COLO829 (cell line): ENCODE measurements around the gene LEO1.

Experiments used
- DNase-seq: peaks from one replicate; pipeline ENCODE4 v3.0.0; 2012; ENCODE audit warnings: low spot score

LEO1 gene

DNA sequence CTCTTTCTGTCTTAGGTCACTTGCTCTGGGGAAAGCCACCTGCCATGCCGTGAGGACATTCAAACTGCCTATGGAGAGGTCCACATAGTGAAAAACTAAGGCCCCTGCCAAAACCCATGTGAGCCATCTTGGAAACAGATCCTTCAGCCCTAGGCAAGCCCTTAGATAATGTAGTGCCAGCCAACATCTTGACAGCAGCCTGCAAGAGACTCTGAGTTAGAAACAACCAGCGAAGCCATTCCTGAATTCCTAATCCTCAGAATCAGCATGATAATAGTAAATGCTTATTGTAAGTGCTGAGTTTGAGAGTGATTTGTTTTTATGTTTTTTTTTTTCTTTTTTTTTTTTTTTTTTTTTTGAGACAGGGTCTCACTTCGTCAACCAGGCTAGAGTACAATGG, 40.6 kb downstream of the LEO1 start:
- no peak for DNase-seq

DNA sequence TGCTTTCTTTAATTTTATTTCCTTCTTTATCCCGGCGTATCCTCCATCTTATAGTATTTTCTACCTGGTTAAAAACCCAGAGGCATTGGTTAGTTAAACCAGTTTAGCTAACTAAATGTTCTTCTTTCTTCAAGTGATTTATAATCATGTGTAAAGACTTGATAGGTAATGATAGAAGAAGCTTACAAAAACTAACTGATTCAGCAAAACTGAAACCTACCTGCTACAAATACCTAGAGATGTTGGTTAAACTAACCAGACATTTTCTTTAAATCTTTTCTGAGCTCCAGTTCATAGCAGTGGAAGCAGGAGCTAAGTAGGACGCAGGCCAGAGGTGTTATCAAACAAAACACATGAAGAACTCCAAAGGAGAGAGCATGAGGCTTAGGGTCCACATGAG, 44.8 kb downstream of the LEO1 start:
- DNase-seq = no peak

GRCh38 chr15:51924156-51925068, 47.2 kb downstream of the LEO1 start:
- no peak for DNase-seq

- no peak for DNase-seq
These were observed 54.1 kb downstream of the LEO1 start for GRCh38 chr15:51917493-51917892.

DNA sequence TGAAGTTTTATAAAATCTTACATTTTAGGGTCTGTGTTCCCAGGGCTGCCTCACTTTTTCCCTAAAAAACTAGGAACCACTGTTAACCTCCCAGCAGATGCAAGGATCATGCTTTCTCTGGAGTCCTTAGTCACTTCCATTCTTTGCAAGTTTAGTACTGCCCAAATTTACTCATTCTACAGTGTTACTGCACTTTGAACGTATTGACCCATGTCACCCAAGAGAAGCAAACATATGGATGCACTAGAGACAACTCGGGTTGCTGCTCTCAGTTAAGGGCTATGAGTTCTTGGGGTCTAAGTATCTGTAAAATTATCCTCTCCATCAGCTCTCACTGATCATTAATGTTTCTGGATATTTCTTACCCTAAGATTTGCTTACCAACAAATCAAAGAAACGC, 59.0 kb downstream of the LEO1 start:
- no peak for DNase-seq

DNA sequence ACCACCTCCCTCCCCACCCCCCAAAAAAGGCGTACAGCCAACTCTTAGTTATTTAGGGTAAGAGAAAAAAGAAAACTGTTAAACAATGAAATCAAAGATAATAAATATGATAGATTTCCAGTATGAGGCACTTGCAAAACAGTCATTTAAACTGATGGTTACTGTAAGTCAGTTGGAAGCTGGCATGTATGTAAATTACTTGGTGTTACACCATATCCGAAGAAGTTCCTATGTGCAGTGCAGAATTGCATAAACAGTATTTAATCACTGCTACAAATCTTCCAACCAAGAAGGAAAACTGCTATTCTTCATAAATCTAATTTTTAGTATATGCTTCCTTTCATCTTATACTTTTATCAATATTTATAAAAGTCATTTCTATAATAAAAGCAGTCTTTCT, 62.0 kb downstream of the LEO1 start:
- no peak for DNase-seq

DNA sequence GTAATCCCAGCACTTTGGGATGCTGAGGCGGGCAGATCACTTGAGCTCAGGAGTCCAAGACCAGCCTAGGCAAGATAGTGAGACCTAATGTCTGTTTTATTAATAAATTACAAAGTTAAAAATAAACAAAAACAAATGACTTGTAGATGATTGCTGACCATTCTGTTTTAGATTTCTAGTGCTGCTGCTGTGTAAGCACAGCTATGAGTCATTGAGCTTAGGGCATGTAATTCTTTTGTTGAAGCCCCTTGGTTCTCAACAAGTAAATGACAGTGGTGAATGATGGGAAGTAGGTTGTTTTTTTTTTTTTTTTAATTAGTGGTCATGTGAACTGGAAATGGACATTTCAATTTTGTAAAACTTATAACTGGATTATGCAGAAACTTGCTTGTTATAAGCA, 63.3 kb downstream of the LEO1 start:
- DNase-seq = peak; percentile 6

DNA sequence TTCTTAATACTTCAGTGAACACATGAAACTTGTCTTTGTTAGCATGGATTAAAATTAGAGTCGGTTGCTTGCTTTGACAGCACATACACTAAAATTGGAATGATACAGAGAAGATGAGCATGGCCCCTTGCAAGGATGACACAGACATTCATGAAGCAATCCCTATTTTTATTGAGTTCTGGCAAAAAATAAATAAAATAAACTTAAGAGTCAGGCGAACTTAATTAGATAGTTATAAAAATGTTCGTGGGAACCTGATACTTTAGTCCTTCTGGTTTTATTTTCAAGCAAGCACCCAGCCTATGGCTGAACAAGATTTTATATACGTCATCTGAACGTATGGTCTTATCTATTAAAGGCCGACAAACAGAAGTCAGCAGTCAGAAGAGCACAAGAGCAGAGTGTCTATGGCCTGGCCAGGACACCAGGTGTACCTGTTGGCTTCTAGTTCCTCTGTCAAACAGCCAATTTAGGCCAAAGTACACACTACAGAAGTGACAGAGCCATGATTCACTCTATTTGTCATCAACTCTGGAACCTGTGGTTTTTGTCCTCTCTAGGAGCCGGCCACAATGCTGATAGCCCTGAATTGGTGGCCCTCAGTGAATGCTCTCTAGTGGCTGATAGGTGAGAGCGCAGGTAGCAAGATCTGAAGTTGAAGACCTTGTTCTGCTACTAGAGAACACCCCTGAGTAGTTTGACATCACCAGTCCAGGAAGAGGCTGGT, 64.3 kb downstream of the LEO1 start:
- no peak for DNase-seq

DNA sequence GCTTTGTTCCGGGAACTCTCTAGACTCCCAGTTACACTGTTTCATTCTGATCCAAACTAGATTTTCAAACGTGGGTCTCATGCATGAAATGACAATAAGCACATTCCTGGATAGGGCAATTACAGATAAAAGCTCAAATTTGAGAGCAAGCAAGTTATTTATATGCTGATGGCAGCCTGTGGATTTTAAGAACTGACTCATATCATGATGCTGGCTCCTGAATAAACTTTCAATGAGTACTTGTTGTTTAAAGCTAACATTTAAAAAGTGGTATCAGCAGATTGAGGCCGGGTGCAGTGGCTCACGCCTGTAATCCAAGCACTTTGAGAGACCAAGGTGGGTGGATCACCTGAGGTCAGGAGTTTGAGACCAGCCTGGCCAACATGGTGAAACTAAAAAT, 66.6 kb downstream of the LEO1 start:
- DNase-seq = no peak

GRCh38 chr15:51904421-51904820, 67.2 kb downstream of the LEO1 start:
- no peak for DNase-seq

DNA sequence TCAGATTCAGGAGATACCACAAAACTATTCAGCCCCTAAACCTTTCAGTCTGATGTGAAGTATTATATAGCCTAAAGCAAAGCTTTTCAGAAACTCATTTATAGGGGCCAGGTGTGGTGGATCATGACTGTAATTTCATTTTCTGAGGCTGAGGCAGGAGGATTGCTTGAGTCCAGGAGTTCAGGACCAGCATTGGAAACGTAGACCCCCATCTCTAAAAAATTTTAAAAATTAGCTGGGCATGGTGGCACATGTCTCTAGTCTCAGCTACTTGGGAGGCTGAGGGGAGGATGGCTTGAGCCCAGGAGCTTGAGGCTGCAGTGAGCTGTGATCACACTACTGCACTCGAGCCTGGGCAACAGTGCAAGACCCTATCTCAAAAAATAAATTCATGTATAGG, 82.1 kb downstream of the LEO1 start:
- DNase-seq = no peak

DNA sequence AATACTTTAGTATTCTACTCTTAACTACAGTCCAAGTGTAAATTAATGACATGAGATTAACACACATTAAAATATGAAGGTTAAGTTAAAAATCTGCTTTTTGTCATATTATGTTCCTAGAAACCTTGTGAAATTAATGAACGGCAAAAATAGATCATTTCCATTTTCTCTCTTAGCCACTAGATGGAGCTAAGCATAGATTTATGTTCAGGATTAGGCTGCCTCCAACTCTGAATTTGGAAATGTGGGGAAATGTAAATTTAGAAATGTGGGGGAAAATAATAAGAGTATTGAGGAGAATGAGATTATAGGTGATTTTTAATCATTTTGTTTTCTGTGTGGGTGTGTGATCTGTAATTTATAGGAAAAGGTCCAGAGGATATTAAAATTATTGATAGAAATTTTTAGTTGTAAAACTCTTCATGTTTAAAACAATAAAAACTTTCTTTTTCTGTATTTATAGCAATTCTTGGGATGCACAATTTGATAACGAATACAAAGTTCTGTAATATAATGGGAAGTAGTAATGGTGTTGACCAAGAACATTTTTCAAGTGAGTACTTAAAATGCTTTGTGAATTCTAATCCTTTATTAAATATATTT, 82.9 kb downstream of the LEO1 start:
- no peak for DNase-seq
